ENCODE results near the gene MRPS18C. TPM values are rescaled to one million over a fixed set of nuclear protein-coding genes. Genes with fewer than 3 reads are reported as not detected.

The MRPS18C gene
- total and polyA plus RNA-seq, 9 of the 15 experiments (the other 6 are each of a cell fraction or from before 2014, with no cell fraction given) = 54.3 to 390 (median 138) TPM

- TF ChIP-seq RERE (CRISPR knock-in tag; IDR thresholded peaks at IDR 0.05; ENCODE audit: borderline replicate concordance) = no peak
- TF ChIP-seq MITF (IDR thresholded peaks at IDR 0.05) = no peak
- no peak for TF ChIP-seq TRIM25 (IDR thresholded peaks at IDR 0.05; ENCODE audit: borderline replicate concordance)
- no peak for TF ChIP-seq ZNF212 (CRISPR knock-in tag; IDR thresholded peaks at IDR 0.05)
- TF ChIP-seq NFE2 (IDR thresholded peaks at IDR 0.05; ENCODE audit: low read depth) = no peak
- no peak for TF ChIP-seq ZFP1 (CRISPR knock-in tag; IDR thresholded peaks at IDR 0.05)
- no peak for TF ChIP-seq ZNF778 (CRISPR knock-in tag; IDR thresholded peaks at IDR 0.05)
- no peak for TF ChIP-seq CLOCK (CRISPR knock-in tag; IDR thresholded peaks at IDR 0.05; ENCODE audit: borderline replicate concordance)
- no peak for TF ChIP-seq ZNF449 (CRISPR knock-in tag; IDR thresholded peaks at IDR 0.05)
- TF ChIP-seq ZNF354B (CRISPR knock-in tag; IDR thresholded peaks at IDR 0.05) = no peak
- TF ChIP-seq RNF2 (IDR thresholded peaks at IDR 0.05) = no peak
- no peak for TF ChIP-seq SMAD1 (IDR thresholded peaks at IDR 0.05; ENCODE audit: low read depth, low read length, partially characterized antibody)
- no peak for TF ChIP-seq SP1 (CRISPR knock-in tag; IDR thresholded peaks at IDR 0.05)
- TF ChIP-seq SETDB1 (IDR thresholded peaks at IDR 0.05; ENCODE audit: low read length) = no peak
- no peak for TF ChIP-seq NONO (IDR thresholded peaks at IDR 0.05; ENCODE audit: low read depth in 2 of 2, low read length in 1 of 2)
- no peak for TF ChIP-seq NCOA6 (IDR thresholded peaks at IDR 0.05)
These were observed 34.0 kb downstream of the MRPS18C start (continued) for GRCh38 chr4:83489711-83490326.
